NT2/D1 (cell line): Measurements from ENCODE around the gene FGF6.

Experiments
- SUZ12 ChIP-seq: IDR thresholded peaks from 2 replicates; pipeline ENCODE4 v1.6.1; 2011; ENCODE audit not compliant: insufficient read length, insufficient read depth; ENCODE audit errors: extremely low read depth
- YY1 ChIP-seq: IDR thresholded peaks from 2 replicates; pipeline ENCODE4 v1.6.1; 2011; ENCODE audit not compliant: insufficient read length, insufficient read depth

DNA sequence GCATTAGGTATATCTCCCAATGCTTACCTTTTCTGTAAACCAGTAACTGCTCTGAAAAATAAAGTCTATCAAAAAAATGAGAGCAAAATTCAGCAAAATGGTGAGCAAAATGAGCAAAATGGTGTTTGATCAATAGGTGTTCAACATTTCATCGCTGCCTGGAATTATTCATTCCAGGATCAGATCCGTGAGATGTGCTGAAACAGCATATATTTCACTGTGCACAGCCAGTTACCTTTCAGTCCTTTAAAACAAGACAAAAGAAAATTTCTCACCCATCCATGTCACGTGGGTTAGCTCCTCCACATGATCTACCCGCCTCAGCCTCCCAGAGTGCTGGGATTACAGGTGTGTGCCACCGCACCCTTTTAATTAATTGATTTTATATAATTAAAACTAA, 58.0 kb downstream of the FGF6 start:
- TF ChIP-seq YY1 (no peak), SUZ12 (no peak)
